ENCODE data around the gene STT3A.

The STT3A gene

DNA sequence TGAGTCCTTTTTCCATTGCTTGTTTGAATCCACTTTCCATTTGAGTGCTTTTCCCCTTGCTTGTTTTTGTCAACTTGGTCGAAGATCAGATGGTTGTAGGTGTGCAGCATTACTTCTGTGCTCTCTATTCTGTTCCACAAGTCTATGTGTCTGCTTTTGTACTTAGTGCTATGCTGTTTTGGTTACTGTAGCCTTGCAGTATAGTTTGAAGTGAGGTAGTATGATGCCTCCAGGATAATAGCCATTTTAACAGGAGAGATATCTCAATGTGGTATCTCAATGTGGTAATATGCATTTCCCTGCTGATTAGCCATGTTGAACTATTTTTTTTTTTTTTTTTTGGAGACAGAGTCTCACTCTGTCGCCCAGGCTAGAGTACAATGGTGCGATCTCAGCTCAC, 71.3 kb downstream of the STT3A start:
- no peak for DNase-seq (ENCODE audit: low read depth in 2 of 2)

DNA sequence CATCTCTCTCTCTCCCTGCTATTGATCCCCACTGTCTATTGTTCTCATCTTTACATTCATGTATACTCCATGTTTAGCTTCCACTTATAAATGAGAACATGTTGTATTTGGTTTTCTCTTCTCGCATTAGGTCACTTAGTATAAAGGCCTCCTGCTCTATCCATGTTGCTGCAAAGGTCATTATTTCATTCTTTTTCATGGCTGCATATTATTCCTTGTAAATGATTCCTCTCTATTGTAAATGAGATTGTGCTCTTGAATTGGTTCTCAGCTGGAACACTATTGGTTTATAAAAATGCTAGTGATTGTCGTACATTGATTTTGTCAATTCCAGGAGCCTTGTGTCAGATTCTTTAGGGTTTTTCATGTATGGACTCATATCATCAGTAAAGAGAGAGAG, 74.5 kb downstream of the STT3A start:
- DNase-seq (ENCODE audit: low read depth in 2 of 2): no peak

DNA sequence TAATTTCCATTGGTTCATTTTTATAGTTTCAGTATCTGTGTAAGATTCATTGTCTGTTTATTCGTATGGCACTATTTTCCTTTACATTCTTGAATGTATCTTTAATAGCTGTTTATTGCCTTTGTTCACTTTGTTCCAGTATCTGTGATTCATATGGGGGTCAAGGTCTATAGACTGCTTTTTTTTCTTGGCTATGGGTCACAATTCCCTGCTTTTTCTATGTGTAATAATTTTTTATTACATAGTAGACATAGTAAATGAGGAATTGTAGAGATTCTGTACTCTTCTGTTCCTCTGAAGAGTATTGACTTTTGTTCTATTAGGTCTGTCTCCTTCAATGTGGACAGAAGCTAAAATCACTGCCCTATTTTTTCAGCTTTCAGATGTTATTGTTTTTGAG, 77.5 kb downstream of the STT3A start:
- no peak for DNase-seq (ENCODE audit: low read depth in 2 of 2)

DNA sequence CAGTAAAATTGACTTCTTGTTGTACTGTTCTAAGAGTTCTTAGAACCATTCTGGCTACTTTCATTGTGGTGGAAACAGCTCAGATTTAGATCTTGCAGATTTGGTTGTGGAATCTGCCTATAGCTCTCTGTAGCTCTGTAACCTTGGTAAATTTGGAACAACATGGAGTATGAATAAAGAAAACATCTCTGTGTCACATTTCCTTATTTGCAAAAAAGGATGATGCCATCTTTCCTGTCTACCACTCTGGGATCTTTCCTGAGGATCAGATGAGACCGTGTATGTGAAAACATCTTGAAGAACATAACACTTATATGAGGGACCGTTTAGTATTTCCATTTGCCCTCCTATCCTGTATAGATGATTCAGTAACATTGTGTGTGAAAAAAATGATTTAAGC, 78.9 kb downstream of the STT3A start:
- DNase-seq (ENCODE audit: low read depth in 2 of 2): no peak
